Germinal center (tissue), 1 donor: ENCODE results near the gene HBM.
"Not testable (repeated sequence)": the region's sequence is repeated elsewhere in the genome, so short reads cannot be mapped to it uniquely, and the experiment has no call there.

Source experiments
- DNase-seq: peaks from one replicate; pipeline ENCODE4 v3.0.0; 2012; ENCODE audit warnings: mixed read lengths, low spot score

Gene HBM

GRCh38 chr16:185213-185612 is 19.4 kb downstream of the HBM start:
- DNase-seq, result no peak

GRCh38 chr16:185691-186090 is 19.9 kb downstream of the HBM start:
- DNase-seq, result no peak

- DNase-seq, result no peak
Observed at GRCh38 chr16:187330-187729, 21.6 kb downstream of the HBM start.

- DNase-seq, result peak; percentile 45
Observed at GRCh38 chr16:188674-189073, 22.9 kb downstream of the HBM start.

GRCh38 chr16:189604-190186 is 23.9 kb downstream of the HBM start:
- no peak for DNase-seq

GRCh38 chr16:191831-192230 is 26.1 kb downstream of the HBM start:
- no peak for DNase-seq

- no peak for DNase-seq
Observed at GRCh38 chr16:192686-193085, 26.9 kb downstream of the HBM start.

- no peak for DNase-seq
Observed at GRCh38 chr16:193441-193840, 27.7 kb downstream of the HBM start.

GRCh38 chr16:194516-194915 is 28.7 kb downstream of the HBM start:
- DNase-seq, result no peak

- no peak for DNase-seq
Observed at GRCh38 chr16:200388-200787, 34.6 kb downstream of the HBM start.

GRCh38 chr16:203246-203645 is 37.5 kb downstream of the HBM start:
- no peak for DNase-seq

- not testable (repeated sequence) for DNase-seq
Observed at GRCh38 chr16:204046-204445, 38.3 kb downstream of the HBM start.

GRCh38 chr16:209359-209758 is 43.6 kb downstream of the HBM start:
- DNase-seq, result not testable (repeated sequence)

GRCh38 chr16:211631-212180 is 45.9 kb downstream of the HBM start:
- DNase-seq, result not testable (repeated sequence)

- DNase-seq, result no peak
Observed at GRCh38 chr16:212999-213398, 47.2 kb downstream of the HBM start.
